ENCODE measurements around the gene PLPP1. TPM values are rescaled to one million over a fixed set of nuclear protein-coding genes. Genes with fewer than 3 reads are reported as not detected.
A peak's percentile ranks its signal among the peaks of the same experiment; 100 is the strongest.
"Not testable (repeated sequence)": the region's sequence is repeated elsewhere in the genome, so short reads cannot be mapped to it uniquely, and the experiment has no call there.

The PLPP1 gene
- total RNA-seq, 4 donors from 2014 or later: 26.1 to 140 (median 41.3) TPM

GRCh38 chr5:55540024-55540423 is 5.3 kb upstream of the PLPP1 start:
- no peak overlapping the region for H3K27ac ChIP-seq
- intact Hi-C loops (cut with DNase I): no loop called here

GRCh38 chr5:55538661-55539060 is 3.9 kb upstream of the PLPP1 start:
- H3K4me1 ChIP-seq: peaks cover 0 to 11% (median 6%) of the 10 kb centered on the region in 3 donors
- no peak for DNase-seq
- TF ChIP-seq POLR2A (IDR thresholded peaks at IDR 0.05) (no peak), CTCF (IDR thresholded peaks at IDR 0.05) (no peak)
- no peaks in the 10 kb centered on the region for H3K9me3 ChIP-seq
- no peak overlapping the region for H3K4me3 ChIP-seq
- 30 to 51% methylated on average over 2 of the region's 2 CpGs for WGBS, 2 donors
- no peaks in the 10 kb centered on the region for H3K27me3 ChIP-seq
- intact Hi-C loops (cut with DNase I): no loop called here
- no peaks in the 10 kb centered on the region for H3K36me3 ChIP-seq
- H3K27ac ChIP-seq: peak overlapping the region in 3 of 4 donors; percentile 23 to 34 (median 30)

More at GRCh38 chr5:55540024-55540423, 5.3 kb upstream of the PLPP1 start:
- no peaks in the 10 kb centered on the region for H3K27me3 ChIP-seq
- H3K4me1 ChIP-seq: peaks cover 0 to 8% (median 6%) of the 10 kb centered on the region in 3 donors
- TF ChIP-seq CTCF (IDR thresholded peaks at IDR 0.05) (no peak), POLR2A (IDR thresholded peaks at IDR 0.05) (no peak)
- WGBS, 2 donors: 59 to 62% methylated on average over 1 of the region's 1 CpG
- DNase-seq: no peak
- H3K36me3 ChIP-seq: no peaks in the 10 kb centered on the region
- H3K9me3 ChIP-seq: no peaks in the 10 kb centered on the region
- H3K4me3 ChIP-seq: no peak overlapping the region

- intact Hi-C loops (cut with DNase I): not testable (repeated sequence)
These were observed 2.6 kb upstream of the PLPP1 start for GRCh38 chr5:55537315-55537714.

GRCh38 chr5:55535199-55535905 is 588 bp upstream of the PLPP1 start:
- Histone ChIP-seq H3K36me3 (peaks cover 0 to 4% (median 0%) of the 10 kb centered on the region in 3 donors), H3K4me3 (peak overlapping the region; percentile 69 to 97 (median 92)), H3K27me3 (no peaks in the 10 kb centered on the region), H3K4me1 (peaks cover 3 to 41% (median 11%) of the 10 kb centered on the region in 3 donors), H3K9me3 (no peaks in the 10 kb centered on the region), H3K27ac (peak overlapping the region; percentile 93 to 98 (median 96))
- intact Hi-C loops (cut with DNase I): no loop called here
- no peak for DNase-seq
- TF ChIP-seq POLR2A (IDR thresholded peaks at IDR 0.05): peak in 1 of 4 donors; percentile 61
- TF ChIP-seq CTCF (IDR thresholded peaks at IDR 0.05): no peak
- 18 to 24% methylated on average over 7 to 11 of the region's 19 CpGs for WGBS, 2 donors

More at GRCh38 chr5:55537315-55537714, 2.6 kb upstream of the PLPP1 start:
- H3K36me3 ChIP-seq, H3K27ac ChIP-seq, DNase-seq, H3K4me3 ChIP-seq, H3K27me3 ChIP-seq, H3K9me3 ChIP-seq: not testable (repeated sequence)
- peaks cover 0 to 24% (median 9%) of the 10 kb centered on the region in 3 donors for H3K4me1 ChIP-seq
- WGBS, 2 donors: 93 to 95% methylated on average over 8 of the region's 8 CpGs

- TF ChIP-seq POLR2A (IDR thresholded peaks at IDR 0.05): no peak
- TF ChIP-seq CTCF (IDR thresholded peaks at IDR 0.05): no peak
- Histone ChIP-seq H3K4me1 (peaks cover 3 to 41% (median 11%) of the 10 kb centered on the region in 3 donors), H3K27ac (peak overlapping the region; percentile 93 to 98 (median 96)), H3K4me3 (peak overlapping the region; percentile 69 to 97 (median 92)), H3K27me3 (no peaks in the 10 kb centered on the region), H3K9me3 (no peaks in the 10 kb centered on the region), H3K36me3 (peaks cover 0 to 4% (median 0%) of the 10 kb centered on the region in 3 donors)
- no peak for DNase-seq
- WGBS, 2 donors: 9 to 14% methylated on average over 10 of the region's 25 CpGs
- intact Hi-C loops (cut with DNase I): no loop called here
These were observed 986 bp downstream of the PLPP1 start for GRCh38 chr5:55533521-55534435.
